OCI-LY7 (cell line): Measurements from ENCODE around the gene NDUFS3. TPM values are rescaled to one million over a fixed set of nuclear protein-coding genes. Genes with fewer than 3 reads are reported as not detected.

ENCODE experiments used
- BruUV-seq: library from RNA; stranded (reverse); fragments of 400-500 nt; replicated peaks from 2 replicates; lab custom pipeline; 2021; lab: Mats Ljungman, UMichigan
- CTCF ChIA-PET: fragments of 300-600 bp; sonication (Branson Sonifier 250); formaldehyde crosslinking; loops from one replicate; lab custom pipeline; 2022; ENCODE audit warnings: antibody characterized with exemption; ENCODE audit not compliant: unreplicated experiment; lab: Charles Lee
- POLR2A ChIA-PET: fragments of 300-600 bp; sonication (Branson Sonifier 250); formaldehyde crosslinking; loops from one replicate; lab custom pipeline; 2022; ENCODE audit warnings: antibody characterized with exemption; lab: Charles Lee
- DNase-seq: peaks from one replicate; pipeline ENCODE4 v3.0.0-alpha.2; 2015; ENCODE audit warnings: low spot score
- H2AFZ ChIP-seq: fragments of 200-600 bp; sonication (generic), shearing (Covaris generic); 2 replicates; pipeline ENCODE4 v1.6.1; 2014; ENCODE audit warnings: mild to moderate bottlenecking, antibody characterized with exemption, low read length, moderate library complexity
- H3K27ac ChIP-seq: fragments of 200-600 bp; sonication (generic); 2 replicates; pipeline ENCODE4 v1.5.1; 2014; ENCODE audit warnings: mixed run types, low read depth, mild to moderate bottlenecking, moderate library complexity, low read length, inconsistent platforms; ENCODE audit not compliant: poor library complexity, severe bottlenecking
- H3K36me3 ChIP-seq: fragments of 200-600 bp; sonication (generic); 2 replicates; pipeline ENCODE4 v1.6.1; 2014; ENCODE audit warnings: mild to moderate bottlenecking, antibody characterized with exemption, low read length, moderate library complexity, mixed read lengths; ENCODE audit not compliant: insufficient read depth
- H3K4me1 ChIP-seq: fragments of 200-600 bp; sonication (generic); 2 replicates; pipeline ENCODE4 v1.5.1; 2014; ENCODE audit warnings: mild to moderate bottlenecking, low read length; ENCODE audit not compliant: insufficient read depth, poor library complexity, severe bottlenecking
- H3K4me2 ChIP-seq: fragments of 200-600 bp; sonication (generic); 2 replicates; pipeline ENCODE4 v1.6.1; 2014; ENCODE audit warnings: mild to moderate bottlenecking, low read length
- H3K4me3 ChIP-seq: fragments of 200-600 bp; sonication (generic); 2 replicates; pipeline ENCODE4 v1.5.1; 2014; ENCODE audit warnings: mild to moderate bottlenecking, low read depth, low read length; ENCODE audit not compliant: poor library complexity, severe bottlenecking
- H3K79me2 ChIP-seq: fragments of 200-600 bp; sonication (generic); 2 replicates; pipeline ENCODE4 v1.6.1; 2016; ENCODE audit warnings: low read depth, mild to moderate bottlenecking, low read length, moderate library complexity, mixed read lengths; ENCODE audit not compliant: insufficient read depth
- H3K9me2 ChIP-seq: fragments of 200-600 bp; sonication (generic); 2 replicates; pipeline ENCODE4 v1.6.1; 2016; ENCODE audit warnings: mild to moderate bottlenecking, low read length, mixed read lengths; ENCODE audit not compliant: insufficient read depth
- H3K9me3 ChIP-seq: fragments of 200-600 bp; sonication (generic); 2 replicates; pipeline ENCODE4 v1.6.1; 2014; ENCODE audit warnings: mild to moderate bottlenecking, mixed run types, low read length, mixed read lengths
- H4K20me1 ChIP-seq: fragments of 200-600 bp; sonication (generic); 2 replicates; pipeline ENCODE4 v1.6.1; 2014; ENCODE audit warnings: mild to moderate bottlenecking, antibody characterized with exemption, low read length, moderate library complexity, mixed read lengths; ENCODE audit not compliant: insufficient read depth
- EZH2phosphoT487 ChIP-seq: fragments of 200-600 bp; sonication (generic); IDR thresholded peaks from 2 replicates; pipeline ENCODE4 v1.6.1; 2018; ENCODE audit warnings: low read depth, borderline replicate concordance, mild to moderate bottlenecking, mixed run types, antibody characterized with exemption, low read length, moderate library complexity, mixed read lengths
- intact Hi-C: fragments of 100-400 bp; cut with micrococcal nuclease; formaldehyde crosslinking; loops from one replicate; pipeline ENCODE4 v1.10.0; 2022; ENCODE audit not compliant: unreplicated experiment
- total RNA-seq, 2 experiments: library from RNA; depleted of rRNA in 1 of 2; stranded (reverse); fragments of >200 nt in 1 of 2; shearing (Covaris generic) in 1 of 2; gene quantifications; 2 replicates each; pipeline ENCODE4 v1.2.3, GENCODE V29; 2014 to 2022
- TF ChIP-seq, protein P1 (sequence below): fragments of 200-600 bp; sonication (generic); conservative IDR thresholded peaks from 2 replicates; pipeline ENCODE4 v1.5.1; 2014; ENCODE audit warnings: mild to moderate bottlenecking, antibody characterized with exemption, low read length, moderate library complexity, mixed read lengths

The NDUFS3 gene
- total RNA-seq, 2 experiments from 2014 or later: 73.9 to 135 TPM

DNA sequence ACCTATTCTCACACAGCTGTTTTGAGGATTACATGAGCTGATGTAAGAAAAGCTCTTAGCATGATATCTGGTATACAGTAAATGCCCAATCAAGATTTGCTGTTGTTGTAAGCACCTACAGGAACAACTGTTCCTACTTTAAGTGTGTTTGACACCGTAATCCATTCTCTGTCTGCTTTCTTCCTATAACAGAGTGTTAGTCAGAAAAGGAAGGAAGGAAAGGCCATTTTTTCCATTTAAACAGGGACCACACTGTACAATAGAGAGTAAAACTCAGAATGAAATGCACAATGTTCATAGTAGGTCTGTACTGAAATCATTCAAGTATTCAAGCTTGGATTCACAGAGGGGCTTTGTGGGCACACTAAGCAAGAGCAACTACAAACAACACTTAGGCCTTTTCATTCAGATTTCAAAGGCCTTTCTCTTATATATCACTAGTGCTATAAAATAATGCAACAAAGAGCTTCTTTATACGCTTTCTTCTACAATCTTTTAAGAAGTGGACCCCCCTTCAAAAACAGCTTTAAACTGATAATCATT, 42.0 kb downstream of the NDUFS3 start:
- ChIA-PET CTCF (no interaction called here), POLR2A (interaction anchor here (0.5 to 1.6 kb wide), 6 partner anchors 8 to 760 kb away, joined by 3 to 5 read pairs (median 4); no protein-coding TSS in a partner anchor)
- no TSS peak for BruUV-seq
- no peak overlapping the region for H3K27ac ChIP-seq
- no peaks in the 10 kb centered on the region for H3K79me2 ChIP-seq
- H3K4me1 ChIP-seq: no peaks in the 10 kb centered on the region
- no peak overlapping the region for H3K4me3 ChIP-seq
- TF ChIP-seq, protein P1, sequence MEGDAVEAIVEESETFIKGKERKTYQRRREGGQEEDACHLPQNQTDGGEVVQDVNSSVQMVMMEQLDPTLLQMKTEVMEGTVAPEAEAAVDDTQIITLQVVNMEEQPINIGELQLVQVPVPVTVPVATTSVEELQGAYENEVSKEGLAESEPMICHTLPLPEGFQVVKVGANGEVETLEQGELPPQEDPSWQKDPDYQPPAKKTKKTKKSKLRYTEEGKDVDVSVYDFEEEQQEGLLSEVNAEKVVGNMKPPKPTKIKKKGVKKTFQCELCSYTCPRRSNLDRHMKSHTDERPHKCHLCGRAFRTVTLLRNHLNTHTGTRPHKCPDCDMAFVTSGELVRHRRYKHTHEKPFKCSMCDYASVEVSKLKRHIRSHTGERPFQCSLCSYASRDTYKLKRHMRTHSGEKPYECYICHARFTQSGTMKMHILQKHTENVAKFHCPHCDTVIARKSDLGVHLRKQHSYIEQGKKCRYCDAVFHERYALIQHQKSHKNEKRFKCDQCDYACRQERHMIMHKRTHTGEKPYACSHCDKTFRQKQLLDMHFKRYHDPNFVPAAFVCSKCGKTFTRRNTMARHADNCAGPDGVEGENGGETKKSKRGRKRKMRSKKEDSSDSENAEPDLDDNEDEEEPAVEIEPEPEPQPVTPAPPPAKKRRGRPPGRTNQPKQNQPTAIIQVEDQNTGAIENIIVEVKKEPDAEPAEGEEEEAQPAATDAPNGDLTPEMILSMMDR: no peak
- no peak for TF ChIP-seq EZH2phosphoT487
- intact Hi-C loops: no loop called here
- no peak for DNase-seq
- H3K9me2 ChIP-seq: no peaks in the 10 kb centered on the region
- H3K36me3 ChIP-seq: peaks cover 80% of the 10 kb centered on the region
- H2AFZ ChIP-seq: no peak overlapping the region
- no peaks in the 10 kb centered on the region for H3K9me3 ChIP-seq
- no peaks in the 10 kb centered on the region for H4K20me1 ChIP-seq
- H3K4me2 ChIP-seq: no peak overlapping the region

DNA sequence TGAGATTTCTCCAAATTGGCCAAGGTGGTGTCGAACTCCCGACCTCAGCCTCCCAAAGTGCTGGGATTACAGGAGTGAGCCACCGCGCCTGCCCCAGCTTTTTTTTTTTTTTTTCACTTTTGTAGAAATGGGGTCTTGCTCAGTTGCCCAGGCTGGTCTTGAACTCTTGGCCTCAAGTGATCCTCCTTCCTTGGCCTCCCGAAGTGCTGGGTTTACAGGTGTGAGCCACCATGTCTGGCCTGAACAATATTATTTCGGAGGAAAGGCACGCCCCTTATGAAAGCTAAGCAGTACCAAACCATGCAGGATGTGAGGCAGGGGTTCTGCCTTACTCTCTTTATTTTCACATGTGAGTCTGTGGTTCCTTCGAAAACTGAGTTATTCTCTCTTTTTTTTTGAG, 47.4 kb downstream of the NDUFS3 start:
- Histone ChIP-seq H3K27ac (no peak overlapping the region), H3K79me2 (no peaks in the 10 kb centered on the region), H3K9me2 (no peaks in the 10 kb centered on the region), H4K20me1 (no peaks in the 10 kb centered on the region), H3K36me3 (peaks cover 91% of the 10 kb centered on the region), H3K4me2 (no peak overlapping the region), H3K4me3 (no peak overlapping the region), H3K4me1 (no peaks in the 10 kb centered on the region), H3K9me3 (no peaks in the 10 kb centered on the region), H2AFZ (no peak overlapping the region)
- TF ChIP-seq, protein P1: no peak
- no peak for TF ChIP-seq EZH2phosphoT487
- CTCF ChIA-PET: no interaction called here
- DNase-seq: no peak
- POLR2A ChIA-PET: interaction anchor here (0.6 to 0.7 kb wide), 3 partner anchors 15 to 122 kb away, joined by 3 to 4 read pairs (median 3); partner anchors contain the start of genes KBTBD4 and NDUFS3
- intact Hi-C loops: no loop called here
- BruUV-seq: no TSS peak

DNA sequence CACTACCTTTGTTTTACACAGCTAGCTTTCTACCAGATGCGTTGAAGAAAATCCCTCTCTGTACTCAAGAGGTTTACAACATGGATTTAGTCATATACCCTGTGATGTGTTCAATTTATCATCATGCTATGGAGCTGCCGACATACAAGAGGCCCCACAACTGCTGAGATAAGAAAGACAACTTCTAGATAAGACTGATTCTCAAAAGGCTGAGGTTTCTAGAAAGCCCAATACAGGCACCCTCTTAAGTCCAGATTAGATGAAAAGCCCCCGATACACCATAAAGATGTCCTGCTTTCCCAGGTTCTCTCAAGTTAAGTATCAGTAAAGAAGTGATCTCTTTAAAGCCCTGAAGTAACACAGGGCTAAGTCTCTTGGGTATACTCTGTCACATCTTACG, 49.2 kb downstream of the NDUFS3 start:
- ChIA-PET CTCF (no interaction called here), POLR2A (interaction anchor here (0.7 to 1.1 kb wide), 3 partner anchors 9 to 54 kb away, joined by 3 to 4 read pairs (median 3); no protein-coding TSS in a partner anchor)
- H3K4me2 ChIP-seq: no peak overlapping the region
- no peaks in the 10 kb centered on the region for H3K9me3 ChIP-seq
- no peak overlapping the region for H3K27ac ChIP-seq
- no peaks in the 10 kb centered on the region for H4K20me1 ChIP-seq
- peaks cover 89% of the 10 kb centered on the region for H3K36me3 ChIP-seq
- H3K79me2 ChIP-seq: no peaks in the 10 kb centered on the region
- H3K9me2 ChIP-seq: no peaks in the 10 kb centered on the region
- H3K4me1 ChIP-seq: no peaks in the 10 kb centered on the region
- H2AFZ ChIP-seq: no peak overlapping the region
- no TSS peak for BruUV-seq
- no peak for TF ChIP-seq EZH2phosphoT487
- TF ChIP-seq, protein P1: no peak
- H3K4me3 ChIP-seq: no peak overlapping the region
- intact Hi-C loops: no loop called here
- no peak for DNase-seq
